Measurements from ENCODE around the gene PDIK1L.

- TF ChIP-seq CTCF (IDR thresholded peaks at IDR 0.05 in 4 of 5, conservative IDR thresholded peaks at IDR 0.05 in 1 of 5): no peak
- peak in 1 of 2 donors; percentile 50 for TF ChIP-seq POLR2A (IDR thresholded peaks at IDR 0.05)
These were observed 59.8 kb downstream of the PDIK1L start, which contains the start of gene ZNF593OS for GRCh38 chr1:26171084-26172072.
